Endothelial cell of umbilical vein (primary cell): Measurements from ENCODE around the gene SNUPN. TPM values are rescaled to one million over a fixed set of nuclear protein-coding genes. Genes with fewer than 3 reads are reported as not detected.

Experiments used
- BruUV-seq: library from RNA; stranded (reverse); fragments of 400-500 nt; replicated peaks from 2 replicates; lab custom pipeline; 2021; lab: Mats Ljungman, UMichigan
- CTCF ChIA-PET: fragments of 300-600, 350-600 bp; sonication (Branson Sonifier 250); formaldehyde crosslinking; loops from one replicate; lab custom pipeline; 2021; ENCODE audit warnings: antibody characterized with exemption, inconsistent platforms; lab: Charles Lee
- POLR2A ChIA-PET: fragments of 300-600, 350-600 bp; sonication (Branson Sonifier 250); formaldehyde crosslinking; loops from one replicate; lab custom pipeline; 2021; ENCODE audit warnings: antibody characterized with exemption, inconsistent platforms; lab: Charles Lee
- DNase-seq: peaks from one replicate; pipeline ENCODE4 v3.0.0-alpha.2; 2011; ENCODE audit warnings: low read depth, low spot score
- FAIRE-seq: peaks from 2 replicates; lab custom pipeline; 2011; peaks lifted over from hg19 to GRCh38; lab: Jason Lieb, UNC
- H2AFZ ChIP-seq: 2 replicates; pipeline ENCODE4 v1.6.0; 2012; ENCODE audit warnings: low read depth, low read length, control low read depth, inconsistent platforms
- H3K27ac ChIP-seq: 2 replicates; pipeline ENCODE4 v1.5.1; 2011; ENCODE audit warnings: low read depth, mild to moderate bottlenecking, control low read depth, low read length, moderate library complexity; ENCODE audit not compliant: insufficient read depth
- H3K27me3 ChIP-seq, 2 experiments: 2 replicates each; pipeline versions ENCODE4 v1.6.0 to v1.6.1; 2011; ENCODE audit warnings: low read length in 2 of 2, mixed read lengths in 1 of 2; ENCODE audit not compliant: control insufficient read depth in 2 of 2, insufficient read depth in 2 of 2
- H3K36me3 ChIP-seq, 2 experiments: 2 replicates in 1 of 2; 3 replicates in 1 of 2; pipeline ENCODE4 v1.5.1; 2011; ENCODE audit warnings: low read length in 2 of 2, mild to moderate bottlenecking in 1 of 2, moderate library complexity in 1 of 2; ENCODE audit not compliant: control insufficient read depth in 2 of 2, insufficient read depth in 2 of 2; ENCODE audit errors: extremely low read depth in 1 of 2
- H3K4me1 ChIP-seq: 3 replicates; pipeline ENCODE4 v1.5.1; 2011; ENCODE audit warnings: mild to moderate bottlenecking, low read length; ENCODE audit not compliant: control insufficient read depth, insufficient read depth; ENCODE audit errors: extremely low read depth
- H3K4me2 ChIP-seq: 2 replicates; pipeline ENCODE4 v1.6.1; 2011; ENCODE audit warnings: low read length, control low read depth, mixed read lengths; ENCODE audit not compliant: insufficient read depth
- H3K4me3 ChIP-seq, 3 experiments: fragments of 200-600 bp in 1 of 3; sonication (generic), shearing (Covaris generic) in 1 of 3; replicated peaks in 1 of 3; 2 replicates each; pipeline ENCODE4 v1.5.1; 2011 to 2016; ENCODE audit warnings: control low read depth in 3 of 3, low read length in 3 of 3, mild to moderate bottlenecking in 2 of 3, inconsistent platforms in 1 of 3, low read depth in 1 of 3, moderate library complexity in 1 of 3; ENCODE audit not compliant: insufficient read depth in 1 of 3
- H3K79me2 ChIP-seq: 2 replicates; pipeline ENCODE4 v1.6.0; 2012; ENCODE audit warnings: low read length, inconsistent platforms; ENCODE audit not compliant: control insufficient read depth, insufficient read depth
- H3K9ac ChIP-seq: replicated peaks from 2 replicates; pipeline ENCODE3; 2011; ENCODE audit warnings: low read length, control low read depth; ENCODE audit not compliant: insufficient read depth; ENCODE audit errors: extremely low read depth
- H3K9me1 ChIP-seq: replicated peaks from 3 replicates; pipeline ENCODE4 v1.6.0; 2011; ENCODE audit warnings: mild to moderate bottlenecking, low read length; ENCODE audit not compliant: control insufficient read depth, insufficient read depth; ENCODE audit errors: extremely low read depth
- H3K9me3 ChIP-seq: replicated peaks from 2 replicates; pipeline ENCODE4 v1.5.1; 2012; ENCODE audit warnings: low read length, inconsistent platforms; ENCODE audit not compliant: control insufficient read depth, insufficient read depth
- H4K20me1 ChIP-seq: replicated peaks from 2 replicates; pipeline ENCODE3; 2011; ENCODE audit warnings: mild to moderate bottlenecking, low read length; ENCODE audit not compliant: control insufficient read depth, insufficient read depth; ENCODE audit errors: extremely low read depth
- FOS ChIP-seq: IDR thresholded peaks from 2 replicates; pipeline ENCODE4 v1.6.1; 2011; ENCODE audit warnings: mild to moderate bottlenecking, low read length, moderate library complexity, borderline replicate concordance; ENCODE audit not compliant: insufficient read depth
- GATA2 ChIP-seq: IDR thresholded peaks from 2 replicates; pipeline ENCODE4 v1.7.0; 2011; ENCODE audit warnings: low read depth, mild to moderate bottlenecking, moderate library complexity, mixed read lengths, low read length; ENCODE audit not compliant: insufficient read length, insufficient read depth
- MYC ChIP-seq: IDR thresholded peaks from one replicate; pipeline ENCODE4 v1.6.1; 2011; ENCODE audit warnings: mild to moderate bottlenecking, low read depth, low read length
- POLR2A ChIP-seq: IDR thresholded peaks from 2 replicates; pipeline ENCODE4 v1.6.1; 2012; ENCODE audit warnings: low read depth, mild to moderate bottlenecking, control low read depth, low read length
- POLR2AphosphoS5 ChIP-seq: IDR thresholded peaks from 2 replicates; pipeline ENCODE4 v1.6.1; 2012; ENCODE audit warnings: low read depth, mild to moderate bottlenecking, control low read depth, low read length, moderate library complexity; ENCODE audit not compliant: insufficient read depth
- dilution Hi-C: fragments of 300-500 bp; cut with MboI; formaldehyde crosslinking; loops from one replicate; pipeline ENCODE4 v1.15.0; 2019; ENCODE audit warnings: low sequenced_read_pairs; ENCODE audit not compliant: extremely low pct_ligation_motif_present
- intact Hi-C: fragments of 100-400 bp; cut with micrococcal nuclease; formaldehyde crosslinking; loops from one replicate; pipeline ENCODE4 v1.10.0; 2022
- polyA plus RNA-seq, 4 experiments: library from polyadenylated mRNA; depleted of rRNA in 3 of 4; stranded (reverse) in 3 of 4; unstranded in 1 of 4; fragments of >200 nt; gene quantifications; 2 replicates each; pipeline versions ENCODE4 v1.2.1 to v1.2.3, GENCODE V29; 2011 to 2012; ENCODE audit warnings: missing spikeins in 1 of 4
- total RNA-seq: library from RNA; stranded (reverse); gene quantifications from 2 replicates; pipeline ENCODE4 v1.2.3, GENCODE V29; 2021
- TF ChIP-seq, protein P1 (sequence below): IDR thresholded peaks from 2 replicates; pipeline ENCODE4 v1.6.1; 2011; ENCODE audit not compliant: insufficient read depth, insufficient read length
- TF ChIP-seq, protein P2 (sequence below), 2 donors: IDR thresholded peaks; 1 replicate in 1 of 2; 2 replicates in 1 of 2; pipeline ENCODE4 v1.5.1; 2011; ENCODE audit warnings: low read length in 2 of 2, mild to moderate bottlenecking in 2 of 2, moderate library complexity in 2 of 2, control low read depth in 1 of 2, inconsistent platforms in 1 of 2, low read depth in 1 of 2; ENCODE audit not compliant: insufficient read depth in 1 of 2; ENCODE audit errors: extremely low read depth in 1 of 2

SNUPN gene
- total and polyA plus RNA-seq, 2 donors (not counting 3 experiments of a cell fraction or from before 2014, with no cell fraction given) = 13.2 to 25.1 TPM

GRCh38 chr15:75639709-75640482, 14.4 kb upstream of the SNUPN start, which contains the start of gene IMP3:
Gene IMP3, minus strand, starts transcription at chr15:75640224. Its CDS starts 56 bp downstream, at chr15:75640168.
- H3K9ac ChIP-seq = peak within 1 kb of the TSS; percentile 71
- peaks cover 23% of the 10 kb centered on the region for H3K4me1 ChIP-seq
- H3K36me3 ChIP-seq = no peaks in the 10 kb centered on the region
- FAIRE-seq (peak; percentile 99), DNase-seq (peak; percentile 97)
- BruUV-seq = no TSS peak
- dilution Hi-C loops = no loop called here
- POLR2A ChIA-PET = interaction anchor here (0.6 to 1.8 kb wide), 6 partner anchors 14 to 277 kb away, joined by 3 to 6 read pairs (median 5); partner anchors contain the start of genes MAN2C1 and SNUPN
- H3K27ac ChIP-seq = peak within 1 kb of the TSS; percentile 31
- H2AFZ ChIP-seq = peak within 1 kb of the TSS; percentile 76
- H3K27me3 ChIP-seq = no peaks in the 10 kb centered on the region
- no peaks in the 10 kb centered on the region for H3K9me3 ChIP-seq
- TF ChIP-seq POLR2A (peak; percentile 97), GATA2 (no peak), FOS (no peak), POLR2AphosphoS5 (peak; percentile 93), MYC (peak; percentile 8)
- TF ChIP-seq, protein P1, sequence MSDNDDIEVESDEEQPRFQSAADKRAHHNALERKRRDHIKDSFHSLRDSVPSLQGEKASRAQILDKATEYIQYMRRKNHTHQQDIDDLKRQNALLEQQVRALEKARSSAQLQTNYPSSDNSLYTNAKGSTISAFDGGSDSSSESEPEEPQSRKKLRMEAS = peak; percentile 12
- TF ChIP-seq, protein P2, sequence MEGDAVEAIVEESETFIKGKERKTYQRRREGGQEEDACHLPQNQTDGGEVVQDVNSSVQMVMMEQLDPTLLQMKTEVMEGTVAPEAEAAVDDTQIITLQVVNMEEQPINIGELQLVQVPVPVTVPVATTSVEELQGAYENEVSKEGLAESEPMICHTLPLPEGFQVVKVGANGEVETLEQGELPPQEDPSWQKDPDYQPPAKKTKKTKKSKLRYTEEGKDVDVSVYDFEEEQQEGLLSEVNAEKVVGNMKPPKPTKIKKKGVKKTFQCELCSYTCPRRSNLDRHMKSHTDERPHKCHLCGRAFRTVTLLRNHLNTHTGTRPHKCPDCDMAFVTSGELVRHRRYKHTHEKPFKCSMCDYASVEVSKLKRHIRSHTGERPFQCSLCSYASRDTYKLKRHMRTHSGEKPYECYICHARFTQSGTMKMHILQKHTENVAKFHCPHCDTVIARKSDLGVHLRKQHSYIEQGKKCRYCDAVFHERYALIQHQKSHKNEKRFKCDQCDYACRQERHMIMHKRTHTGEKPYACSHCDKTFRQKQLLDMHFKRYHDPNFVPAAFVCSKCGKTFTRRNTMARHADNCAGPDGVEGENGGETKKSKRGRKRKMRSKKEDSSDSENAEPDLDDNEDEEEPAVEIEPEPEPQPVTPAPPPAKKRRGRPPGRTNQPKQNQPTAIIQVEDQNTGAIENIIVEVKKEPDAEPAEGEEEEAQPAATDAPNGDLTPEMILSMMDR (IDR thresholded peaks at IDR 0.05; ENCODE audit: extremely low read depth in 1 of 2, insufficient read depth in 1 of 2, low read depth in 1 of 2, low read length in 2 of 2) = no peak
- H3K9me1 ChIP-seq = no peaks in the 10 kb centered on the region
- peaks cover 10% of the 10 kb centered on the region for H3K79me2 ChIP-seq
- H3K4me3 ChIP-seq = peak within 1 kb of the TSS; percentile 26 to 68 (median 60)
- peak within 1 kb of the TSS; percentile 80 for H3K4me2 ChIP-seq
- no peaks in the 10 kb centered on the region for H4K20me1 ChIP-seq
- intact Hi-C loops = loop anchor here (1.0 to 2.0 kb wide), 6 partner anchors 8 to 271 kb away; partner anchors contain the start of genes MAN2C1 and SNUPN
- CTCF ChIA-PET = interaction anchor here (0.8 to 4.3 kb wide), 11 partner anchors 8 to 272 kb away, joined by 3 to 65 read pairs (median 7); partner anchors contain the start of genes PTPN9 and SNX33
